Testis (tissue), 2 donors: Measurements from ENCODE around the gene LMAN1.

Source experiments
- CTCF ChIP-seq, 3 experiments: fragments of 450-650 bp in 2 of 3; fragments of 200-600 bp in 1 of 3; sonication (generic) in 1 of 3; IDR thresholded peaks; one replicate each; pipeline ENCODE4 v1.5.1; 2016 to 2019; ENCODE audit warnings: antibody characterized with exemption in 3 of 3, mild to moderate bottlenecking in 2 of 3, moderate library complexity in 1 of 3
- POLR2A ChIP-seq: fragments of 450-650 bp; IDR thresholded peaks from one replicate; pipeline ENCODE4 v1.6.1; 2017; ENCODE audit warnings: antibody characterized with exemption, mild to moderate bottlenecking, moderate library complexity

DNA sequence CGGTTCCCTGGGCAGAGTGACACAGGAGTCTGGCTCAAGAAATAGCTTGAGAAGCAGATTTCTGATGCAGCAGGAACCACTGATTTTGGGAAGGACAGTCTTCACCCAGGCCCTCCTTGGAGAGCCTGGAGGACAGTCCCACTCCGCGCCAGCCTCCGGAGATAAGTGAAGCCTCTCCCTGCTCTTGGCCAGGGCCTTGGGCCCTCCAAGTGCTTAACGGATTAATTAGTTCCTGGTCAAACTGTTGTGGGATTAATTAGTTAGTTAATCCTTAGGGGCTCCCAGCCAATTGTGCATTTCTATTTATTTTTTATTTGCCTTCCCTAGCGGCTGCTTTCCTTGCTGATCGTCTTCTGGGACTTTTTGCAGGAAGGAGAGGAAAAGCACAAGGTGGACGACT, 60.2 kb downstream of the LMAN1 start:
- no peak for TF ChIP-seq CTCF (IDR thresholded peaks at IDR 0.05)
- TF ChIP-seq POLR2A = no peak
